Left hindlimb (tissue), 1 donor: ENCODE measurements around the gene IFT25.
A peak's percentile ranks its signal among the peaks of the same experiment; 100 is the strongest.
"Not testable (repeated sequence)": the region's sequence is repeated elsewhere in the genome, so short reads cannot be mapped to it uniquely, and the experiment has no call there.

ENCODE experiments used
- DNase-seq: peaks from one replicate; pipeline ENCODE4 v3.0.0-alpha.2; 2018

Gene IFT25

DNA sequence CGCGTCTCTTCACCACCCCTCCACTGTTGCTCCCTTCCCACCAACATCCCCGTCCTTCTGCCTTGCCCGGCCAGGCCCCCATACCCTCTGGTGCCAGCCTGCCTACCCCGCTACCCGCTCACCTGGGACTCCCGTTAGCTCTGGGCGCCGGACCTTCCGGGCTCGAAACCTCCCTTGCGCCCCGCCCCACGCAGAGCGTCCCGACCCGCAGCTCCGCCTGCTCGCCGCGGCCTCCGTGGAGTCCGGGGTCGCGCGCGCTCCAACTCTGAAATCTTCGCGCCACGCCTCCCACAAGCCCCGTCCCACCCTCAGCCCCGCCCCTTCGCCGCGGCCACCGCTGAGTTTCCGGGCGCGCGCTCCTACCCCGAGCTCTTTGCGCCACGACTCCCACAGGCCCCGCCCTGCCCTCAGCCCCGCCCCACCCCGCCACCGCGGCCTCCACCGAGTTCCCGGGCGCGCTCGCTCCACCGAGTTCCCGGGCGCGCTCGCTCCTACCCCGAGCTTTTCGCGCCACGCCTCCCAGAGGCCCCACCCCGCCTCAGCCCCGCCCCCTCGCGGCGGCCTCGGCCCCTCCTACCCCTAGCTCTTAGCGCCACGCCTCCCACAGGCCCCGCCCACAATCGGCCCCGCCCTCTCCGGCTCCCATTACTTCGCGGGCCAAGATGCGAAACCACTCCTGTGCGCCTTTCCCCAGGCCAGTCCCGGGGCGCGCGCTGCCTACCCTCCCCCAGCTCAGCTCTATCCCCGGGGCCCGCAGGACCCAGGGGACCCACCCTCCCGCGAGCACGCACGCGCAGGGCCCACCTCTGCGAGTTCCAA, at the start of gene IFT25:
Gene IFT25 (minus strand): TSS at position 267 of the 819 bp plus-strand sequence. CDS start 5,617 bp downstream, outside the sequence.
- peak; percentile 99 for DNase-seq

DNA sequence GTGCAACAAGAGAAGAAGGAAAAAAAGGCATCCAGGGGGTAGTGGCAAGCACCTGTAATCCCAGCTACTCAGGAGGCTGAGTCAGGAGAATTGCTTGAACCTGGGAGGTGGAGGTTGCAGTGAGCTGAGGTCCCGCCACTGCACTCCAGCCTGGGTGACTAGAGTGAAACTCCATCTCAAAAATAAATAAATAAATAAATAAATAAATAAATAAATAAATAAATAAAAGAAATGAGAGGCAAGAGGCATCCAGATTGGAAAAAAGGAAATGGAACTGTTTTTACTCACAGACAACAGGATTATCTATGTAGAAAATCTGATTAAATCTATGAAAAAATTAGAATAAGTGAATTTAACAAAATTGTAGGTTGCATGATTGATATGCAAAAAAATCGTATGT, 49.0 kb upstream of the IFT25 start:
- not testable (repeated sequence) for DNase-seq

DNA sequence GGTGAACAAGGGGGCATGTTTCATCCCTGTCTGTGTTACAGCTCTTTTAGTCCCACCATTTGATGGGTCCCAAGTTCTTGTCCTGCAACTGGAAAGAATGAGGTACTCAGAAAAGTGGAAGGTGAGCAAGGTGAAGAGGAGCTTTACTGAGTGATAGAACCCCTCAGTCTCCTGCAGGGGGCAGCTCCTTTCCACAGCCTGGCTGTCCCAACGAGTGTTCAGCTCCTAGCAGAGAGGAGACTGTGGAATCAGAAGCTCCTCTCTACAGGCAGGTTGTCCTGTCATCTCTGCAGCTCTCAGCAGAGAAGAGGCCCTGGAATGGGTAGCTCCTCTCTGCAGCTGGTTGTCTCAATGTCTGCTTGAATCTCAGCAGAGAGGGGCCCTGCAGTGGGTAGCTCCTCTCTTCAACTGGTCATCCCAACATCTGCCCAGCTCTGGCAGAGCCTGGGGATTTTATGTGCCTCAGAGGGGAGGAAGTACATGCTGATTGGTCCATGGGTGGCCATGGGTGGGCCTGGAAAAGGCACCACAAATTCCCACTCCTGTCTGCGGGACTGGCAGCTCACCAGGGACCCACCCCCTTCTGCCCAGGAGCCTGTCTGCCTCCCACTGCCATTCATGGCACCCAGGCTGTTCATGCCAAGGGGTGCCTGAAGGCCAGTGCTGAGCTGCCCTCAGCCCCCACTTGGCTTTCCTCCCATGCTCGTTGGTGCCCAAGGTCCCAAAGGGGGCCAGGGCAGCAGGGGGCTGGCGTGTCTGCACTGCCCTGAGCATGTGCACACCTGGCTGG, 46.8 kb upstream of the IFT25 start:
- no peak for DNase-seq

DNA sequence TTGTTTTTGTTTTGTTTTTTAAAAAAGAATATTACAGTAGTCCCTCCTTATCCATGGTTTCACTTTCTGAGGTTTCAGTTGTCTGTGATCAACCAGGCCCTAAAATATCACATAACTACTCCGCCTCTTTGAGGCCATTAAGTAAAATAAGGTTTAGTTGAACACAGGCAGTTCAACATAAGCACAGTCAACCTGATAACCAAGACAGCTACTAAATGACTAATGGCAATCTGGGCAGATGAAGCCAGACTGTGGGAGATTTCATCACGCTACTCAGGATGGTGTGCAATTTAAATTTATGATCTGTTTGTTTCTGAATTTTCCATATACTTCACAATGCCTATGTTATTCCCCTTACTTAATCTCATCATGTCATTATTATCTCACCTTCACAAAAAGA, 42.4 kb upstream of the IFT25 start:
- DNase-seq: no peak

DNA sequence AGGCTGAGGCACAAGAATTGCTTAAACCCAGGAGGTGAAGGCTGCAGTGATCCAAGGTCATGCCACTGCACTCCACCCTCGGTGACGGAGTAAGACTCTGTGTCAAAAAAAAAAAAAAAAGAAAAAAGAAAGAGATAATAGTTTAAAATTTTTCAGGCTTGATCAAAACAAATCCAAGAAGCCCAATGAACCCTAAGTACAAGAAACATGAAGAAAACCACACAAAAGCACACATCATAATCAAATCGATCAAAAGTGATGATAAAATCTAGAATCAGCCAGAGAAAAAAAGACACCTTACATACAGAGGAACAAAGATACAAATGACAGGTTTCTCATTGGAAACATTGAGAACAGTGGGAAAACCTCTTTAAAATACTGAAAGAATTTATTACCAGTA, 41.0 kb upstream of the IFT25 start:
- no peak for DNase-seq

GRCh38 chr1:53984726-53985125, 39.2 kb upstream of the IFT25 start:
- no peak for DNase-seq

GRCh38 chr1:53982763-53983104, 37.2 kb upstream of the IFT25 start:
- DNase-seq: no peak

- peak; percentile 54 for DNase-seq
Observed at GRCh38 chr1:53982034-53982762, 36.7 kb upstream of the IFT25 start.

GRCh38 chr1:53981220-53981619, 35.7 kb upstream of the IFT25 start:
- no peak for DNase-seq

DNA sequence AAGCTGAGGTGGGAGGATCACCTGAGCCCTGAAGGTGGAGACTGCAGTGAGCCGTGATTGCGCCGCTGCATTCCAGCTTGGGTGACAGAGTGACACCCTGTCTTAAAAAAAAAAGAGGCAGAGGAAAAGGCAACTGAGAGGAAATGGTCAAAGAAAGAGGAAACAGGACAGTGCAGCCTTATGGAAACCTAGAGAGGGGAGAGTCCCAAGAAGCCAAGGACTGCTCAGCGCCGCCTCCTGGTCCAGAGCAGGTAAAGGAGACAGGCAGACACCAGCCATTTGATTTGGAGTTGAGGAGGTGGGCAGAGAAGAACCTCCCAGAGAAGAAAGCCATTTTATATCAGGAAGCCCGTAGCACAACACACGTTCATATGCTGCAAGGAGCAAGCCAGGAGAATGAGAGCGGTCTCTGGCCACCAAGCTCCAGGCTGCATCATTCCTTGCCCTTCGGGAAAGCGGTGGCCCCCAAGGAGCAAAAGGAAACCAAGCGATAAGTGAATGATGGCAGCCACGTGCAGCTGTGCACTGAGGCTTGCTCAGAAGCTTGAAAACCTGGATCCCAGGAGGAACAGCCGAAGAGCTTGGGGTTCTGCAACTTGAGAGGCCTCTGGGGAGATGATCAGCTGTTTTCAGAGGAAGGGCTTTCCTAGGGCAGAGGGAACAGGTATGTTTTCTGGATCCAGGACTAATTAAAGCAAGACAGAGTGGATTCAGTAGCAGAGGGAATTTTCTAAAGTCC, 34.4 kb upstream of the IFT25 start:
- DNase-seq: no peak

DNA sequence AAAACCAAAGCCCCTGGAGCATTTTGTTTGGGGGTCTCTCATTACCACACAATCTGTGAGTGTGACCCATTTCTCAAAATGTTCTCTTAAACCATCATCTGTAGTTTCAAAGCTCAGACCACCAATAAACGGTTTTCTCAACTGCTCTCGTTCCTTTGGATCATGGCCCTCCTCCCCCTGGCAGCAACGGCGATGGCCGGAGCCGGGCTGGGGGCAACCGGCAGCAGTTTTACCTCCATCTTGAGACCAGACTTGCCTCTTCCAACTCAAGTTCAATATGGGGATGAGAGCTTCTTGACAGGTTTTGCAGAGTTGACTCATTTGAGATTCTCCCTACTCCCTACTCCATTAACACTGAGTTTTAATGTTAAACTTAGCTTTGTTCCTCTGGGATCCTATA, 30.4 kb upstream of the IFT25 start:
- no peak for DNase-seq

DNA sequence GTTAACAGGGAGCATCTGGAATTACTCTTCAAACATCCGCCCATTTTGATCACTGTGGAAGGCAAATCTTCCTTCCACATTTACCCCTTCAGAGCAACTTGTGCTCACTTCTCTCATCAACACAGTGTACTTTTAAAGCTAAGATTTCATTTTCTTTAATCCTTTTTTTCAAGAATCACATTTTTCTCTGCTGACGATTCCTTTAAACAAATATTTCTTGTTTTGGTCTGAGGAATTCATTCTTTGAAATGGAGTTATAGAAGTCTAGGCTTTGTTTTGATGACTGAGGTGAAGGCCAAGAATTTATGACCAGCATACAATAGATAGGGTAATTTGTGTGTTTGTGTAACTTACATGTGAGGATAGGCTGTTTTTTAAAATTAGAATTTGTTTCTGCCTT, 26.2 kb upstream of the IFT25 start:
- DNase-seq: no peak

GRCh38 chr1:53969323-53969722, 23.8 kb upstream of the IFT25 start:
- not testable (repeated sequence) for DNase-seq

GRCh38 chr1:53968125-53968513, 22.6 kb upstream of the IFT25 start:
- DNase-seq: no peak

DNA sequence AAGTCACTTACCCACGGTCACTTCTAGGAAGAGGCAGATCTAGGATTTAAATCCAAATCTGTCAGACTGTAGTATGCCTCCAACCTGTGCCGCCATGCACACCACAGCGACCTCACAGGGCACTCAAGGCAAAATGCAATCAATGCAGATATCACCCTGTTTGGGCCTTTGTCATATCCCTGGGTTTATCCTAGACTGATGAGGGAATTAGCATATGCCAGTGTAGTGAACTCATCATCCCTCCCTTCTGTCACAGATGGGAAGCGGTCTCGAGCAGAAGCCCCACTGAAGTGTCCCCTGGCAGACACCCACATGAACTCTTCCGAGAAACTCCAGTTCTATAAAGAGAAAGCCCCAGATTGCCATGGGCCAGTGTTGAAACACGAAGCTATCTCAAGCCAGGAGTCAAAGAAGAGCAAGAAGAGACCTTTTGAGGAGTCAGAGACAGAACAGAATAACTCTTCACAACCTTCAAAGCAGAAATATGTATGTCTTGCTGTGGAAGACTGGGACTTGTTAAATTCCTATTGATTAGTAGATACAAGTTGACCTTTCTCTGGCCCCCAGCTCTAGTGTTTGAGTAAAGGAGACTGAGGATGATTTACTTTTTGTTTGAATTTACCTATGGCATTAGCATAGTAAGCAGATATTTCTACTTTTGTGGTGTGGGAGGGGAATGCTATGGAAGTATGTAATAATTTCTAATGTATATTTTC, 22.1 kb upstream of the IFT25 start:
- no peak for DNase-seq

- no peak for DNase-seq
Observed at GRCh38 chr1:53966794-53967193, 21.3 kb upstream of the IFT25 start.

DNA sequence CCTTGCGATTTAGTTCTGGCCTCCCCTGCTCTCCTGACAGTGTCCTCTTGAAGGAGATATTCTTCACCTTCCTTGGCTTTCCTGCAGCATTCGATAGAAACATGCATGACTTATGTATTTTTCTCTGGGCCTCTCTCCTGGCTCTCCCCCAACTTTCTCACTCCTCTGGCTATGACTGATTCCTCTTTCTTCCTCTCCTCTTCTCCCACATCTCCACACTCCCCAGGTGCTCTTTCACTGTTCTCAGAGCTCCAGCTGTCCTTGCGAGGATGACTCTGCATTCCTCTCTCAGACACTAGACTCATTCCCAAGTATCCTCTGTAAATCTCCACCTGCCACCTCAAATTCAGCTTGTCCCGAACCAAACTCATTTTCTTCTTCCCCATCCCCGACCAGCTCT, 18.6 kb upstream of the IFT25 start:
- no peak for DNase-seq

DNA sequence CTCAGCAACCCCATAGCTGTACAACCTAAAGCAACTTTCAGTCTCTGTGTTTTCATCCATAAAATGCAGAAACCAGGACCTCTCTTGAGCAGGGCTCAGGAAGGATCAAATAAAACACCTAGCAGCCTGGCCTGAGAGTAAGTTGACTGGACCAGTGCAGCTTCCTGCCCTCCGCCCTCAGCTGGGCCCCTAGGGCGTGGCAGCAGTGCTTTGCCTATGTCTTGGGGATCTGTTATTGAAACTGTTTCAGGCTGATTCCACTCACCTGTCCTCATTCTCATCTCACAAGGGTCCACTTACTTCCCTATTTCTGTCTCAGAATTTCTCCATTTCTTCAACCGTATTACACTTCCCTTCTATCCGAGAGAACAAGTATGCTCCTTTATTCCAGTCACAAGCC, 18.0 kb upstream of the IFT25 start:
- DNase-seq: no peak

- no peak for DNase-seq
Observed at GRCh38 chr1:53962395-53962794, 16.9 kb upstream of the IFT25 start.

DNA sequence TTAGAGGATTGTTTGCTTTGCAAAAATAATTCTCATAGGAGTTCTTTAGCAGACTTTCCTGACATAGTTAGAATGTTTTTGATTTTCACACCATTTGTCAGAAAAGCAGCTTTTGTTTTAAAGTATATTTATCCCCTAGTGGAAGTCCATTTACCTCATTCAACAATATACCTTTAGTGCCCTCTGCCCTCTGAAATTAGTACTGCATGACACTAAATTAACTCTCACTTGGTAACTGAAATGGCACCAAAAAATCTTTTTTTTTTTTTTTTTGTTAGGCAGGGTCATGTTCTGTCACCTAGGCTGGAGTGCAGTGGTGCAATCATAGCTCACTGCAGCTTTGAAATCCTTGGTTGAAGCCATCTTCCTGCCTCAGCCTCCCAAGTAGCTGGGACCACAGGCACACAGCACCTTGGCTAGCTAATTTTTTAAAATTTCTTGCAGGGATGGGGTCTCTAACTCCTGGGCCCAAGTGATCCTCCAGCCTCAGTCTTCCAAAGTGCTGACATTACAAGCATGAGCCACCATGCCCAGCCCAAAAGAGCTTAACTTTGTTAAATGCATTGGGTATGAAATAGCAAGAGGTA, 14.3 kb upstream of the IFT25 start:
- DNase-seq: no peak

GRCh38 chr1:53957194-53957818, 11.8 kb upstream of the IFT25 start:
- no peak for DNase-seq
